Keratinocyte (primary cell): ENCODE results near the gene HGF.

Experiments used
- CTCF ChIP-seq, 3 experiments: IDR thresholded peaks in 1 of 3; conservative IDR thresholded peaks in 1 of 3; optimal IDR thresholded peaks in 1 of 3; 2 replicates in 2 of 3; 3 replicates in 1 of 3; pipeline versions ENCODE3 to v1.5.1; 2011; ENCODE audit warnings: low read length in 3 of 3, mild to moderate bottlenecking in 3 of 3, moderate library complexity in 2 of 3, control low read depth in 1 of 3, inconsistent platforms in 1 of 3; ENCODE audit not compliant: insufficient read depth in 2 of 3; ENCODE audit errors: extremely low read depth in 1 of 3
- EZH2 ChIP-seq: IDR thresholded peaks from one replicate; pipeline ENCODE4 v1.6.1; 2012; ENCODE audit warnings: inconsistent platforms, mild to moderate bottlenecking, low read length, moderate library complexity

GRCh38 chr7:81754918-81755696 is 14.7 kb downstream of the HGF start:
- TF ChIP-seq CTCF (optimal IDR thresholded peaks at IDR 0.05 in 1 of 3, IDR thresholded peaks at IDR 0.05 in 1 of 3, conservative IDR thresholded peaks at IDR 0.05 in 1 of 3; ENCODE audit: extremely low read depth in 1 of 3, insufficient read depth in 2 of 3, low read length in 3 of 3), result no peak
- no peak for TF ChIP-seq EZH2
